SK-N-SH (cell line): ENCODE data around the gene ARHGEF12. TPM values are rescaled to one million over a fixed set of nuclear protein-coding genes. Genes with fewer than 3 reads are reported as not detected.

ENCODE experiments used
- CTCF ChIA-PET: fragments of 300-600, 350-600 bp; formaldehyde crosslinking; extraction: SDS; loops from one replicate; lab custom pipeline; 2021; lab: Yijun Ruan, JAX
- POLR2A ChIA-PET: fragments of 350-600 bp; sonication (Branson Sonifier 250); formaldehyde crosslinking; extraction: SDS; loops from one replicate; lab custom pipeline; 2020; ENCODE audit warnings: antibody characterized with exemption, inconsistent platforms; lab: Yijun Ruan, JAX
- DNase-seq: peaks from one replicate; pipeline ENCODE4 v3.0.0; 2012
- H2AFZ ChIP-seq: fragments of 200-600 bp; sonication (generic); 2 replicates; pipeline ENCODE4 v1.8.1; 2016; ENCODE audit warnings: antibody characterized with exemption, mild to moderate bottlenecking, low read depth
- H3F3A ChIP-seq: fragments of 200-600 bp; sonication (generic); replicated peaks from 2 replicates; pipeline ENCODE3; 2016; ENCODE audit warnings: antibody characterized with exemption, mild to moderate bottlenecking; ENCODE audit not compliant: insufficient read depth
- H3K27ac ChIP-seq, 2 experiments: fragments of 200-500 bp in 1 of 2; fragments of 200-600 bp in 1 of 2; sonication (Bioruptor generic) in 1 of 2; sonication (generic), shearing (Covaris generic) in 1 of 2; 2 replicates each; pipeline versions ENCODE4 v1.5.1 to v1.6.1; 2014 to 2016; ENCODE audit warnings: low read depth in 2 of 2, inconsistent platforms in 1 of 2, low read length in 1 of 2, mild to moderate bottlenecking in 1 of 2, mixed read lengths in 1 of 2
- H3K27me3 ChIP-seq: fragments of 200-600 bp; sonication (generic), shearing (Covaris generic); 2 replicates; pipeline ENCODE4 v1.6.1; 2016; ENCODE audit warnings: mixed run types; ENCODE audit not compliant: insufficient read depth
- H3K36me3 ChIP-seq, 2 experiments: fragments of 200-500 bp in 1 of 2; fragments of 200-600 bp in 1 of 2; sonication (Bioruptor generic) in 1 of 2; sonication (generic) in 1 of 2; replicated peaks in 1 of 2; 2 replicates each; pipeline versions ENCODE3 to v1.5.1; 2014 to 2016; ENCODE audit warnings: low read length in 1 of 2, mild to moderate bottlenecking in 1 of 2; ENCODE audit not compliant: insufficient read depth in 2 of 2, control insufficient read depth in 1 of 2
- H3K4me1 ChIP-seq, 2 experiments: fragments of 200-500 bp in 1 of 2; fragments of 200-600 bp in 1 of 2; sonication (Bioruptor generic) in 1 of 2; sonication (generic), shearing (Covaris generic) in 1 of 2; 2 replicates each; pipeline versions ENCODE4 v1.5.1 to v1.6.1; 2014 to 2016; ENCODE audit warnings: low read depth in 1 of 2, low read length in 1 of 2, mixed run types in 1 of 2; ENCODE audit not compliant: insufficient read depth in 2 of 2, control insufficient read depth in 1 of 2
- H3K4me2 ChIP-seq: fragments of 200-600 bp; sonication (generic), shearing (Covaris generic); 2 replicates; pipeline ENCODE4 v1.6.1; 2017; ENCODE audit warnings: mixed run types
- H3K4me3 ChIP-seq, 2 experiments: fragments of 200-500 bp in 1 of 2; fragments of 200-600 bp in 1 of 2; sonication (Bioruptor generic) in 1 of 2; sonication (generic), shearing (Covaris generic) in 1 of 2; 2 replicates each; pipeline versions ENCODE4 v1.5.1 to v1.8.1; 2014 to 2016; ENCODE audit warnings: low read depth in 2 of 2, inconsistent platforms in 1 of 2, low read length in 1 of 2, mild to moderate bottlenecking in 1 of 2, mixed read lengths in 1 of 2, moderate library complexity in 1 of 2
- H3K79me2 ChIP-seq: fragments of 200-600 bp; sonication (generic); 2 replicates; pipeline ENCODE4 v1.8.1; 2017; ENCODE audit warnings: mild to moderate bottlenecking; ENCODE audit not compliant: insufficient read depth
- H3K9ac ChIP-seq: fragments of 200-600 bp; sonication (generic); 2 replicates; pipeline ENCODE4 v1.6.1; 2017; ENCODE audit warnings: mixed run types
- H3K9me2 ChIP-seq: fragments of 200-600 bp; sonication (generic); 2 replicates; pipeline ENCODE4 v1.6.1; 2017; ENCODE audit warnings: mixed run types
- H3K9me3 ChIP-seq: fragments of 200-600 bp; sonication (generic); 2 replicates; pipeline ENCODE4 v1.6.1; 2017; ENCODE audit warnings: mixed run types, mild to moderate bottlenecking, moderate library complexity
- H4K20me1 ChIP-seq: fragments of 200-600 bp; sonication (generic); 2 replicates; pipeline ENCODE4 v1.6.1; 2017; ENCODE audit warnings: mild to moderate bottlenecking, mixed run types; ENCODE audit not compliant: insufficient read depth
- EP300 ChIP-seq, 2 experiments: IDR thresholded peaks; 2 replicates each; pipeline versions ENCODE4 v1.4.0 to v1.6.1; 2012; ENCODE audit warnings: borderline replicate concordance in 1 of 2, low read depth in 1 of 2, low read length in 1 of 2
- EZH2phosphoT487 ChIP-seq: fragments of 200-600 bp; sonication (generic); IDR thresholded peaks from 2 replicates; pipeline ENCODE4 v1.6.1; 2017; ENCODE audit warnings: low read depth, mixed run types, mild to moderate bottlenecking, antibody characterized with exemption, moderate library complexity, borderline replicate concordance
- FOSL2 ChIP-seq: IDR thresholded peaks from 2 replicates; pipeline ENCODE4 v1.4.0; 2012; ENCODE audit warnings: low read depth, mild to moderate bottlenecking, moderate library complexity, borderline replicate concordance
- FOXM1 ChIP-seq: IDR thresholded peaks from 2 replicates; pipeline ENCODE4 v1.4.0; 2012; ENCODE audit warnings: low read depth, mild to moderate bottlenecking
- GATA2 ChIP-seq: sonication (generic); formaldehyde crosslinking; IDR thresholded peaks from 2 replicates; pipeline ENCODE4 v1.5.0; 2020; ENCODE audit warnings: mild to moderate bottlenecking, missing genetic modification reagents
- JUND ChIP-seq: IDR thresholded peaks from 2 replicates; pipeline ENCODE4 v1.4.0; 2012
- MEF2A ChIP-seq: IDR thresholded peaks from 2 replicates; pipeline ENCODE4 v1.4.0; 2012; ENCODE audit warnings: low read depth, borderline replicate concordance
- MXI1 ChIP-seq: IDR thresholded peaks from 2 replicates; pipeline ENCODE4 v1.6.1; 2012; ENCODE audit warnings: mild to moderate bottlenecking, low read depth, low read length, improper control_type of control experiment
- NRF1 ChIP-seq: IDR thresholded peaks from 2 replicates; pipeline ENCODE4 v1.6.1; 2012; ENCODE audit warnings: low read depth, mild to moderate bottlenecking, low read length
- RAD21 ChIP-seq: IDR thresholded peaks from 2 replicates; pipeline ENCODE4 v1.6.1; 2012; ENCODE audit warnings: mild to moderate bottlenecking, low read length
- RFX5 ChIP-seq: IDR thresholded peaks from 2 replicates; pipeline ENCODE4 v1.6.1; 2012; ENCODE audit warnings: mild to moderate bottlenecking, improper control_type of control experiment, low read length
- TAF1 ChIP-seq: IDR thresholded peaks from 2 replicates; pipeline ENCODE4 v1.6.1; 2012; ENCODE audit warnings: low read depth, mild to moderate bottlenecking, low read length, moderate library complexity, borderline replicate concordance
- TEAD4 ChIP-seq: IDR thresholded peaks from 2 replicates; pipeline ENCODE4 v1.4.0; 2012; ENCODE audit warnings: mild to moderate bottlenecking, borderline replicate concordance; ENCODE audit not compliant: insufficient read depth
- WGBS: methylation state at CpG from one replicate; pipeline ENCODE4 v1.1.6; 2017; ENCODE audit warnings: low lambda C conversion rate; 5-methylcytosine and 5-hydroxymethylcytosine counted together
- polyA plus RNA-seq, 3 experiments: library from polyadenylated mRNA; depleted of rRNA; stranded (reverse); fragments of >200 nt; gene quantifications; 2 replicates each; pipeline ENCODE4 v1.2.3, GENCODE V29; 2012
- TF ChIP-seq, protein P1 (sequence below): IDR thresholded peaks from 2 replicates; pipeline ENCODE4 v1.6.1; 2012; ENCODE audit warnings: mild to moderate bottlenecking, low read depth, low read length, moderate library complexity
- TF ChIP-seq, protein P2 (sequence below): IDR thresholded peaks from 2 replicates; pipeline ENCODE4 v1.4.0; 2012; ENCODE audit warnings: low read depth, borderline replicate concordance
- TF ChIP-seq, protein P3 (sequence below): IDR thresholded peaks from 2 replicates; pipeline ENCODE4 v1.4.0; 2012; ENCODE audit warnings: low read depth, borderline replicate concordance
- TF ChIP-seq, protein P4 (sequence below): IDR thresholded peaks from 2 replicates; pipeline ENCODE4 v1.4.0; 2012; ENCODE audit warnings: low read depth

Gene ARHGEF12
- polyA plus RNA-seq, 1 of the 3 experiments (the other 2 are of a cell fraction), result 12.3 TPM

DNA sequence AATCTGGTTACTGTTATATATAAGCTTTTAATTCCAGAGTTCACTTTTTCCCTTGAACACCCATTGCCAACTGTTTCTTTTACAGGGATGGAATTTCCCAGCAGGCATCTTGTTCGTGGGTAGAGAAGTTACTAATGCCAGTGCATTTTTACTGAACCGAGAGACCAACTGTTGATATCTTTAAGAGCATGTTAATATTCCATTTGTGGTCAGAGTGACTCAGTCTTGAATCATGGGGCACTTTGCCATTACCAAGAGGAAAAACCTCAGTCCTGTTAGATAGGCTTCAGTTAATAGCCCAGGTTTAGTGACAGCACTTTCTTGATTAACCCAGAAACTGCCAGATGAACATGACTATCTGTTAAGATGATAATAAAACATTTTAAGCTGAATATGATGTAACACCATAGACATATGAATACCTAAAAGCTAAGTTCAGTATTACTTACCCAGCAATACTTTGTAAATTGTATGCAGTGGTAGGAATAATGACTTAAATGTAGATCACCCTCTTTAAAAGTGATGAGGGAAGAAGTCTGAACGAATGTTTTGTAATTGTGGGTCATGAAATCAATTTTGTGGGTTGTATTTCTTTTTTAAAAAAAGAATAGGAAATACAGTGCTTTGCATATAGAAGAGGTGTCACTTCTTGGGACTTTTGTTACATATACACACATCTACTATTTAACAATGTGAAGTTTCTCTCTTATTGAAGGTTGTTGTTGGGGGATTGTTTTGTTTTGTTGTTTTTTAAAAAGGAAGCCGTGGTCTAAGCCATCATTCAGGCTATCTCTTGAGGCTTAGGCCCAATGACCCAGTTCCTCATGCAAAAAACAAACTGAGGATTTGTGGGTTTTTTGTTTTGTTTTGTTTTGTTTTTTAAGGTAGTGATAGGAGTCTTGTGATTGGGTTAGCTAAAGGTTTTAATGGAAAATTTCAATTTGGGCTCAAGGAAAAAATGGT, 96.1 kb downstream of the ARHGEF12 start (continued):
- TF ChIP-seq FOXM1, result peak; percentile 81; the same call in 1 of the 2 replicates
- peak; percentile 99 for TF ChIP-seq FOSL2
- TF ChIP-seq NRF1, result no peak
- TF ChIP-seq EP300 (IDR thresholded peaks at IDR 0.05; ENCODE audit: borderline replicate concordance in 1 of 2, low read depth in 1 of 2, low read length in 1 of 2), result peak in 1 of 2 experiments; percentile 93; a peak in 2 of 4 replicates
- TF ChIP-seq MXI1, result no peak
- peak; percentile 97 for TF ChIP-seq JUND
- TF ChIP-seq RAD21, result no peak
- no peak for TF ChIP-seq RFX5
- TF ChIP-seq, protein P1, sequence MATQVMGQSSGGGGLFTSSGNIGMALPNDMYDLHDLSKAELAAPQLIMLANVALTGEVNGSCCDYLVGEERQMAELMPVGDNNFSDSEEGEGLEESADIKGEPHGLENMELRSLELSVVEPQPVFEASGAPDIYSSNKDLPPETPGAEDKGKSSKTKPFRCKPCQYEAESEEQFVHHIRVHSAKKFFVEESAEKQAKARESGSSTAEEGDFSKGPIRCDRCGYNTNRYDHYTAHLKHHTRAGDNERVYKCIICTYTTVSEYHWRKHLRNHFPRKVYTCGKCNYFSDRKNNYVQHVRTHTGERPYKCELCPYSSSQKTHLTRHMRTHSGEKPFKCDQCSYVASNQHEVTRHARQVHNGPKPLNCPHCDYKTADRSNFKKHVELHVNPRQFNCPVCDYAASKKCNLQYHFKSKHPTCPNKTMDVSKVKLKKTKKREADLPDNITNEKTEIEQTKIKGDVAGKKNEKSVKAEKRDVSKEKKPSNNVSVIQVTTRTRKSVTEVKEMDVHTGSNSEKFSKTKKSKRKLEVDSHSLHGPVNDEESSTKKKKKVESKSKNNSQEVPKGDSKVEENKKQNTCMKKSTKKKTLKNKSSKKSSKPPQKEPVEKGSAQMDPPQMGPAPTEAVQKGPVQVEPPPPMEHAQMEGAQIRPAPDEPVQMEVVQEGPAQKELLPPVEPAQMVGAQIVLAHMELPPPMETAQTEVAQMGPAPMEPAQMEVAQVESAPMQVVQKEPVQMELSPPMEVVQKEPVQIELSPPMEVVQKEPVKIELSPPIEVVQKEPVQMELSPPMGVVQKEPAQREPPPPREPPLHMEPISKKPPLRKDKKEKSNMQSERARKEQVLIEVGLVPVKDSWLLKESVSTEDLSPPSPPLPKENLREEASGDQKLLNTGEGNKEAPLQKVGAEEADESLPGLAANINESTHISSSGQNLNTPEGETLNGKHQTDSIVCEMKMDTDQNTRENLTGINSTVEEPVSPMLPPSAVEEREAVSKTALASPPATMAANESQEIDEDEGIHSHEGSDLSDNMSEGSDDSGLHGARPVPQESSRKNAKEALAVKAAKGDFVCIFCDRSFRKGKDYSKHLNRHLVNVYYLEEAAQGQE, result 0 out of 2 replicates have a peak, but pooled peaks have one; percentile 25

DNA sequence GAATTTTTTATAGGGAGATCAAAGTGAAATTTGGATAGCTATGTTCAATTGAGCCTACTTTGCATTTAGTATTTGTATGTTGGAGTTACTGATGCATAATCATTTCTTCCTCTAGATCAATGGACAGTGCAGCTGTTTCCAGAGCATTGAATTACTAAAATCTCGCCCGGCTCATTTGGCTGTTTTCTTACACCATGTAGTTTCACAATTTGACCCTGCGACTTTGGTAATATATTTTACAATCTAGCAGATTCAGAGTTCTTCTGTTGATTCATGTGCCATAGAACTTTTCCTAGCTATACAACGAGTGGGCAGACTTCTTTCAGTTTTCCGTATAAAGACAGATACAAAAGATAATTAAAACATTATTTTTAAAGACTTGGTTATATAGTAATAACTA, 105.4 kb downstream of the ARHGEF12 start:
- Histone ChIP-seq H3K9me2 (no peaks in the 10 kb centered on the region), H3K36me3 (peaks cover 75 to 88% of the 10 kb centered on the region in 2 experiments), H3K27me3 (no peaks in the 10 kb centered on the region), H2AFZ (no peak overlapping the region), H3K4me1 (no peaks in the 10 kb centered on the region), H3K27ac (no peak overlapping the region), H3K9ac (no peak overlapping the region), H3K4me2 (no peak overlapping the region), H4K20me1 (no peaks in the 10 kb centered on the region), H3K79me2 (peaks cover 2% of the 10 kb centered on the region; the same call in 1 of the 2 replicates), H3F3A (no peaks in the 10 kb centered on the region), H3K9me3 (no peaks in the 10 kb centered on the region), H3K4me3 (no peak overlapping the region)
- POLR2A ChIA-PET, result no interaction called here
- CTCF ChIA-PET, result interaction anchor here (0.8 to 1.5 kb wide), 3 partner anchors 12 to 106 kb away, joined by 3 to 5 read pairs (median 3); no protein-coding TSS in a partner anchor
- WGBS, result 96% methylated on average over 5 of the region's 5 CpGs
- DNase-seq, result no peak
- TF ChIP-seq TEAD4, result no peak
- TF ChIP-seq, protein P2, sequence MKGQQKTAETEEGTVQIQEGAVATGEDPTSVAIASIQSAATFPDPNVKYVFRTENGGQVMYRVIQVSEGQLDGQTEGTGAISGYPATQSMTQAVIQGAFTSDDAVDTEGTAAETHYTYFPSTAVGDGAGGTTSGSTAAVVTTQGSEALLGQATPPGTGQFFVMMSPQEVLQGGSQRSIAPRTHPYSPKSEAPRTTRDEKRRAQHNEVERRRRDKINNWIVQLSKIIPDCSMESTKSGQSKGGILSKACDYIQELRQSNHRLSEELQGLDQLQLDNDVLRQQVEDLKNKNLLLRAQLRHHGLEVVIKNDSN, result no peak
- TF ChIP-seq, protein P3, sequence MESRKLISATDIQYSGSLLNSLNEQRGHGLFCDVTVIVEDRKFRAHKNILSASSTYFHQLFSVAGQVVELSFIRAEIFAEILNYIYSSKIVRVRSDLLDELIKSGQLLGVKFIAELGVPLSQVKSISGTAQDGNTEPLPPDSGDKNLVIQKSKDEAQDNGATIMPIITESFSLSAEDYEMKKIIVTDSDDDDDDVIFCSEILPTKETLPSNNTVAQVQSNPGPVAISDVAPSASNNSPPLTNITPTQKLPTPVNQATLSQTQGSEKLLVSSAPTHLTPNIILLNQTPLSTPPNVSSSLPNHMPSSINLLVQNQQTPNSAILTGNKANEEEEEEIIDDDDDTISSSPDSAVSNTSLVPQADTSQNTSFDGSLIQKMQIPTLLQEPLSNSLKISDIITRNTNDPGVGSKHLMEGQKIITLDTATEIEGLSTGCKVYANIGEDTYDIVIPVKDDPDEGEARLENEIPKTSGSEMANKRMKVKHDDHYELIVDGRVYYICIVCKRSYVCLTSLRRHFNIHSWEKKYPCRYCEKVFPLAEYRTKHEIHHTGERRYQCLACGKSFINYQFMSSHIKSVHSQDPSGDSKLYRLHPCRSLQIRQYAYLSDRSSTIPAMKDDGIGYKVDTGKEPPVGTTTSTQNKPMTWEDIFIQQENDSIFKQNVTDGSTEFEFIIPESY, result no peak
- TF ChIP-seq TAF1, result no peak
- TF ChIP-seq FOSL2, result no peak
- no peak for TF ChIP-seq EZH2phosphoT487
- TF ChIP-seq EP300 (IDR thresholded peaks at IDR 0.05; ENCODE audit: borderline replicate concordance in 1 of 2, low read depth in 1 of 2, low read length in 1 of 2), result no peak
- TF ChIP-seq, protein P1, result no peak
- no peak for TF ChIP-seq GATA2 (CRISPR knock-in tag)
- TF ChIP-seq, protein P4, sequence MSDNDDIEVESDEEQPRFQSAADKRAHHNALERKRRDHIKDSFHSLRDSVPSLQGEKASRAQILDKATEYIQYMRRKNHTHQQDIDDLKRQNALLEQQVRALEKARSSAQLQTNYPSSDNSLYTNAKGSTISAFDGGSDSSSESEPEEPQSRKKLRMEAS, result no peak
- TF ChIP-seq NRF1, result no peak
- TF ChIP-seq MEF2A, result no peak
